NCI-H1436 treated with DMSO at 0.1 percent for 48 hours (cell line): Measurements from ENCODE around the gene CTRB1.

Experiments
- DNase-seq: peaks from one replicate; lab custom pipeline; 2025; lab: John Stamatoyannopoulos, UW

Gene CTRB1

GRCh38 chr16:75218256-75219076 is at the start of gene CTRB1:
TSS of gene CTRB1 (plus strand) at chr16:75218988. CDS start at chr16:75219008, 20 bp downstream.
- DNase-seq, result no peak

DNA sequence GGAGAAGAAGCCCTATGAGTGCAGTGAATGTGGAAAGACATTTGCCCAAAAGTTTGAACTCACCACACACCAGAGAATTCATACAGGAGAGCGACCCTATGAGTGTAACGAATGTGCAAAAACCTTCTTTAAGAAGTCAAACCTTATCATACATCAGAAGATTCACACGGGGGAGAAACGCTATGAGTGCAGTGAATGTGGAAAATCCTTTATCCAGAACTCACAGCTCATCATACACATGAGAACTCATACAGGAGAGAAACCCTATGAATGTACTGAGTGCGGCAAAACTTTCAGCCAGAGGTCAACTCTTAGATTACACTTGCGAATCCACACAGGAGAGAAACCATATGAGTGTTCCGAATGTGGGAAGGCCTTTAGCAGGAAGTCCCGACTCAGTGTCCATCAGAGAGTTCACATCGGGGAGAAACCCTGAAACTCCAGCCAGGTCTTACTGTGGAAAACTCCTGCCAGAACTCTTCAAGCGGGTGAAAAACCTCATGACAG is 48.8 kb upstream of the CTRB1 start:
- DNase-seq, result no peak

DNA sequence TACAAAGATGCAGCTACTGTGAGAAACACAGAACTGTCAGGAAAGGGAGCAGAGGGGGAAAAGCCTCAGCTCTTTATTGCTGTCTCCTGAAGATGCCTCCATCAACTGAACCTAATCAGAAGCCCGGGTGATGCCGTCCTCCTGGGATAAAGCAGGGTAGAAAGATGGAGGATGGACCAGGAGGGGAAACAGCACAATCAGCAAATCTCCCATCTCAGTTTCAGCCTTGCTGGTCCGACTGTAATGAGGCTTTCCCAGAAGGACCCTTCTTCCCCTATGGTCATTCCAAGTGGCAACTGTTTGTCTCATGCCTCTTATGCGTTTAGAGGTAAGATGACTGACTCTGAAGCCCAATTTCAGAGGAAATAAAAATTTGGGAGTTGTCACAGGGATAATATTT is 46.2 kb upstream of the CTRB1 start:
- no peak for DNase-seq

GRCh38 chr16:75175074-75175473 is 43.7 kb upstream of the CTRB1 start:
- no peak for DNase-seq

GRCh38 chr16:75176926-75177325 is 41.9 kb upstream of the CTRB1 start:
- DNase-seq, result no peak

- no peak for DNase-seq
These were observed 39.6 kb upstream of the CTRB1 start for GRCh38 chr16:75179208-75179607.

DNA sequence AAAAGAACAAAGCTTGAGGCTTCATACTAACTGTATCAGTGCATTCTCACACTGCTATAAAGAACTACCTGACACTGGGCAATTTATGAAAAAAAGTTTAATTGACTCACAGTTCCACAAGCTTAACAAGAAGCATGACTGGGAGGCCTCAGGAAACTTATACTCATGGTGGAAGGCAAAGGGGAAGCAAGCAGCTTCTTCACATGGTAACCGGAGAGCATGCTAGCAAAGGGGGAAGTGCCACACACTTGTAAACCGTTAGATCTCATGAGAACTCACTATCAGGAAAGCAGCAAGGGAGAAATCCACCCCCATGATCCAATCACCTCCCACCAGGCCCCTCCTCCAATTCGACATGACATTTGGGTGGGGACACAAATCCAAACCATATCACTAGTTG is 37.2 kb upstream of the CTRB1 start:
- DNase-seq, result no peak

- DNase-seq, result no peak
These were observed 29.8 kb upstream of the CTRB1 start for GRCh38 chr16:75188832-75189477.

- no peak for DNase-seq
These were observed 29.0 kb upstream of the CTRB1 start for GRCh38 chr16:75189638-75190245.

GRCh38 chr16:75192606-75193264 is 26.1 kb upstream of the CTRB1 start:
- no peak for DNase-seq

GRCh38 chr16:75193265-75193650 is 25.5 kb upstream of the CTRB1 start:
- no peak for DNase-seq

GRCh38 chr16:75193730-75194444 is 24.9 kb upstream of the CTRB1 start:
- DNase-seq, result no peak

DNA sequence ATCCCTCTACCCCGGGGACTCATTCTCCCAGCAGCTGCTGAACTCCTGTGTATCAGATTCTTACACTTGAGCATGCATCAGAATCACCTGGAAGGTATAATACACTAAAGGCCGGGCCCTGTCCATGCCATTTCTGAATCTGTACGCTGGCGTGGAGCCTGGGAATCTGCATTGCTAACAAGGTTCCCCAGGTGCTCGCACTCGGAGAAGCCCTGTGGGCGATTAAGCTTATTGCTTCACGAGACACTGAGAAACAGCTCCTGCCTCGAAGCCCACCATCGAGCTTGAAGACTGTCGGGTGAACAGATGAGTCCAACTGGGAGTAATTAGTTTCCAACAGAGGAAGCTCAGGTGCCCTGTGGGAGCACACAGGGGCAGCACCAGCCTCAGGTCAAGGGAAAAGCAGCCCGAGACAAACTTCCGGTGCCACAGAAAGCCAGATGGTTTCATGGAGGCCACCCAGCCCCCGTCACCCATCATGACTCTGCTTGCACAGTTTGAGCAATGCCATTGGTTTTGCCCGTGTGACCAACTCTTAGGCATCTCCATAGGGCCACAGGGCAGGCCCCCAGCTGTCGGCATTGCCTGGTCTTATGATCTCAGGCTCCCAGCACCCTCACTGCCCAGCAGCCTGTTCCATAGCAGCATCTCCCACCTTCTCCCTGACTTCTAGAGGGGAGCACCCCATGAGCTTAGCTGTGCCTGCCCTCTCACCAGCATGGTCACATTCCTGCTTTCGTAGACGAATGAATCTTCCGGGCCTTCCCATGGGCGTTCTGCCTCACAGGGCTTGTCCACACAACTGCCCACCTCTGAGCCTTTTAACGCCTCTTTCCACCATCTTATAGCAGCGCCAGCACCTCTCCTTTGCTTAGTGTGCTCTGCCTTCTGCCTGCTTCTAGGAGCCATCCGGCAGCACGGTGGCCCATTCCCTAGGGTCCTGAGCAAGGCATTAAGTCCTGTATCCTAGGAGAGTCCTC is 22.7 kb upstream of the CTRB1 start:
- DNase-seq, result no peak

- no peak for DNase-seq
These were observed 22.0 kb upstream of the CTRB1 start for GRCh38 chr16:75196836-75197235.

DNA sequence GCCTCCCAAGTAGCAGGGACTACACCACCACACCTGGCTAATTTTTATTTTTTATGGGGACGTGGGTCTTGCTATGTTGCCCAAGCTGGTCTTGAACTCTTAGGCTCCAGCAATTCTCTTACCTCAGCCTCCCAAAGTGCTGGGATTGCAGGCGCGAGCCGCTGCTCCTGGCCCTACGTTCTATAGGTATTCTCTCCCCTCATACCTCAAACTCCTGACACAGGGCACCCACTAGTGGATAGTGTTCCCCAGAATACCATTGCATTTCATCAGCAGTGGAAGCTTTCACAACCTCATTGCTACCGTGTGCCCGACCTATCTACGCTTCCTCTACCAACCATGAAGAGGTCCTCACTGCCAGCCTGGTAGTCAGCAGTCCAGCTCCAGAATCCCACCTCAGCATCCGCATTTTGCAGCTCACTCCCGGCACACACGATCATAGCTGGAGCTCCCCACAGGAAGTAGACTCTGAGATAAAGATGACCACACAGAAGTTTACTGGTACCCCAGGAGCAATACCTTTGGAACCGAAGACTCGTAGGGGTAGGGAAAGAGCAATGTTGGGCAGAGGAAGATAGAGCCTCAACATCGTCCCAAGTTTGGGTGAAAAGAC is 21.2 kb upstream of the CTRB1 start:
- no peak for DNase-seq

DNA sequence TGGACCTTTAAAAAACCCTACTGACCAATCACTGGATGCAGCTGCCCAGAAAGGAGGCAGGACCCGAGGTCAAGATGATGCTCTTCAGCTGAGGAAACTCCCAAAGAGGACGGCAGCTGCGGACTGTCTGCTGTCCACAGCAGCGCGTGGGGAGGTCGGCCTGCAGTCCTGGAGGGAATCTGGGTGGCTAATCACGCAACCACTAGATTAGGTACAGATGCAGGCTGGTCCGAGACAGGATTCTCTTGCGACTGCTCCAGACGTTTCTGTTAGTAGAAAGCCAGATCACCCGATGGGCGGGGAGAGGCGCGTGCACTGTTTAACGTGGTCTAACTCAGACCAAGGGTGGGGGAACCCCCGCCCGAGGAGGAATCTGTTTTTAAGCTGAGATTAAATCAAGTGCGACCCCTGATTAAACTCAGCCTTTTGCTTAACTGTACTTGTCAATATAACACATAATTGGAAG is 20.6 kb upstream of the CTRB1 start:
- no peak for DNase-seq

DNA sequence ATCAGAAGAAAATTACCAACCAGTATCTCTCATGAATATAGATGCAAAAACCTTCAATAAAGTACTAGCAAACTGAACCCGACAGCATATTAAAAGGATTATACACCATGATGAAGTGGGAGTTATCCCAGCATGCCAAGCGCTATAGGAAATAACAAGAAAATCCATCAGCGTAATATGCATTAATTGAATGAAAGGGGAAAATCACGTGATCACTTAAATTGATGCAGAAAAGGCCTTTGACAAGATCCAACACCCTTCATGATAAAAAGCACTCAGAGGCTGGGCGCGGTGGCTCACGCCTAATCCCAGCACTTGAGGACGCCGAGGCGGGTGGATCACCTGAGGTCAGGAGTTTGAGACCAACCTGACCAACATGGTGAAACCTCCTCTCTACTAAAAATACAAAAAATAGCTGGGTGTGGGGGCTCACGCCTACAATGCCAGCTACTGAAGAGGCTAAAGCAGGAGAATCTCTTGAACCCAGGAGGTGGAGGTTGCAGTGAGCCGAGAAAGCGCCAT is 16.7 kb upstream of the CTRB1 start:
- no peak for DNase-seq

DNA sequence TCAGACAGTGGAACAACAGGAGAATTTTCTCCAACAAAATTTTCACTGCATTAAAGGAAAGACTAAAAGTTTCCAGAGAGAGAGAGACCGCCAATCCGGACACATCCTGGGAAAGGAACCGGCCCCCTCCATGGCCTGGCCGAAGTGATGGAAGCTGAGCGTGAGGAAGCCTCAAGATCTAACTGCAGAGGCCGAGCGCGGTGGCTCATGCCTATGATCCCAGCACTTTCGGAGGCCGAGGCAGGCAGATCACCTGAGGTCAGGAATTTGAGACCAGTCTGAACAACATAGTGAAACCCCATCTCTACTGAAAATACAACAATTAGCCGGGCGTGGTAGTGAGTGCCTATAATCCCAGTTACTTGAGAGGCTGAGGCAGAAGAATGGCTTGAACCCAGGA is 15.7 kb upstream of the CTRB1 start:
- DNase-seq, result no peak

DNA sequence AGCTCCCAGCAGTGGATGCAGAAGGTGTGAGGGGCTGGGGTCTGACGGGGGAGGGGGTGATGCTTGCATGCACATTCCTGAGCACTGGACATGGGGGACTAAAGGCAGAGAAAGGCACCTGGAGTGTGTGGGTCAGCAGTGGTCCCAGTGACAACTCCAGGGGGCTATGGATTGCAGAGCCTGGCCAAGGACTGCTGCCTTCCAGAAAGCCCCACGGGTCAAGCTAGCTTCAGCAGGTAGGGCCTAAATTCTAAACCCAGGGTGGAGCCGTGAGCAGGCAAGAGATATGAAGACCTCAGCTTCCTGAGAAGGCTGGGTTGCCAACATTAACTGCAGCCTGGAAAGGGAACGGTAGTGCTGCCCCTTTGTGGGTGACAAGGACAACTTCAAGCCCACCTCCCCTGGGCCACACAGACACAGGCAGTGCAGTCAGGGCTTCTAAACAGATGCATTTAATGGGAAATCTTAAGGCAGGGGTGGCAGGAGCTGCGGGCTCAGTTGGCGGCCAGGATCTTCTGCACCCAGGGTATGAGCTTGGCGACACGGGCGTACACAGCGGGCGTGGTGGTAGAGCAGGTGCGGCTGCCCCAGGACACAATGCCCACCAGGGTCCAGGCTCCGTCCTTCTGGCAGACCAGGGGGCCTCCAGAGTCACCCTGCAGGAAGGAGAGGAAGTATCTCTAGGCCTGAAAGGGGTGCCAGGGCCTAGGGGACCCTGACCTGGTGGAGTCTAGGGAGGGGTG is 14.9 kb upstream of the CTRB1 start:
- DNase-seq, result no peak
